Upper lobe of left lung (tissue), 6 donors: ENCODE measurements around the gene KRT8. TPM values are rescaled to one million over a fixed set of nuclear protein-coding genes. Genes with fewer than 3 reads are reported as not detected.
"Not testable (repeated sequence)": the region's sequence is repeated elsewhere in the genome, so short reads cannot be mapped to it uniquely, and the experiment has no call there.

Source experiments
- ATAC-seq, 2 donors: fragments of 200-7000 bp; cut with Tn5 transposase; one replicate each; pipeline ENCODE4 v1.9.1; 2022; ENCODE audit warnings: mild to moderate bottlenecking in 2 of 2, moderate library complexity in 2 of 2; ENCODE audit not compliant: low FRiP score in 2 of 2
- DNase-seq, 2 donors: peaks; one replicate each; pipeline ENCODE4 v3.0.0-alpha.2; 2019 to 2020
- H3K27ac ChIP-seq, 4 donors: fragments of 200-600 bp; sonication (generic); one replicate each; pipeline ENCODE4 v1.5.1; 2016 to 2019
- H3K27me3 ChIP-seq, 4 donors: fragments of 200-600 bp; sonication (generic); one replicate each; pipeline ENCODE4 v1.5.1; 2017 to 2019
- H3K36me3 ChIP-seq, 4 donors: fragments of 200-600 bp; sonication (generic); one replicate each; pipeline ENCODE4 v1.5.1; 2016 to 2019
- H3K4me1 ChIP-seq, 4 donors: fragments of 200-600 bp; sonication (generic); one replicate each; pipeline ENCODE4 v1.5.1; 2018 to 2019
- H3K4me3 ChIP-seq, 4 donors: fragments of 200-600 bp; sonication (generic); one replicate each; pipeline ENCODE4 v1.5.1; 2017 to 2019; ENCODE audit warnings: mild to moderate bottlenecking in 2 of 4, moderate library complexity in 1 of 4
- H3K9me3 ChIP-seq, 4 donors: fragments of 200-600 bp; sonication (generic); one replicate each; pipeline ENCODE4 v1.5.1; 2018 to 2019
- EP300 ChIP-seq, 4 donors: sonication (generic); formaldehyde crosslinking; IDR thresholded peaks; one replicate each; pipeline ENCODE4 v1.5.1; 2017; ENCODE audit warnings: antibody characterized with exemption in 4 of 4, control low read depth in 2 of 4
- POLR2A ChIP-seq, 4 donors: fragments of 450-650 bp; IDR thresholded peaks; one replicate each; pipeline ENCODE4 v1.5.1; 2016 to 2017; ENCODE audit warnings: antibody characterized with exemption in 4 of 4, mild to moderate bottlenecking in 2 of 4
- POLR2AphosphoS5 ChIP-seq, 2 donors: sonication (generic); formaldehyde crosslinking; IDR thresholded peaks; one replicate each; pipeline ENCODE4 v1.5.1; 2017; ENCODE audit warnings: antibody characterized with exemption in 2 of 2
- WGBS, 2 donors: methylation state at CpG; one replicate each; pipeline ENCODE4 v1.1.5; 2017 to 2018; 5-methylcytosine and 5-hydroxymethylcytosine counted together
- total RNA-seq, 6 donors: library from RNA; depleted of rRNA in 4 of 6; stranded (reverse); fragments of >200 nt in 4 of 6; gene quantifications; one replicate each; pipeline versions ENCODE4 v1.1.0 to v1.2.1, GENCODE V29; 2016 to 2021
- TF ChIP-seq, protein P1 (sequence below), 6 experiments: fragments of 450-650 bp in 4 of 6; fragments of 200-600 bp in 2 of 6; sonication (generic) in 2 of 6; IDR thresholded peaks; one replicate each; pipeline ENCODE4 v1.5.1; 2016 to 2019; ENCODE audit warnings: antibody characterized with exemption in 6 of 6
- donor health status: DM: no; HTN: no; CAD: no; lungs with moderate emphysema.
- donor health status: DM: no; HTN: yes; CAD: no; lungs with severe emphysema.

Gene KRT8
- total RNA-seq, 6 donors from 2014 or later = 90.1 to 1,458 (median 358) TPM

DNA sequence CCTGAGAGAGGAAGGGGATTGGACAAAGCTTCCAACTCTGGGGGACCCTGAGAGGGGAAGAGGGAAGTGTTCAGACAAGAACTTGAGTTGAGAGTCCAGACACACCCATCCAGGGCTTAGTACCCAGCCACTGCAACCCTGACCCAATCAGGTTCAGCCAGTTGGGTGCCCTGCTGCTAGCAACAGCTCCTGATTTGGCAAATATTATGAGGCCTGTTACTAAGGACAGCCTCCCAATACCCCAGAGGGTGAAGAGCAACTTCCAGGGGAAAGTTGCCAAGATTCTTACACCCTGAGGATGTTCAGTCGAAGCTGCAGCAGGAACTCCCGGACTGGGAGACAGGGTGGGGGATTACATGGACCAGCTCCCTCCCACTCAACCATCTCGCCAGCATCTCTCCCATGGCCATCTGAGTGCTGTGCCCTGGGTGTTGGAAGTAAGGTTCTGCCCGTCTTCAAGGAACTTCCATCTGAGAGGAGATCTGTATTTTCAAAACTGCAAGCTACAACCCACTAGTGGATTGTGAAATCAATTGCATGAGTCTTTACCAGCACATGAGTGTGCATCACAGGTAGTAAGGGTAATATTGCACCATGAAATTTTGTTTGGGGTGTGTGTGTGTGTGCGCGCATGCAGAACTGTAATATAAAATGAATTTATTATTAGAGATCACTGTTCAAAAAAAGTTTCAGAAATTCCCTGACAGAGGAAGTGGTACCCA, 44.6 kb downstream of the KRT8 start:
- Histone ChIP-seq H3K27ac (no peak overlapping the region), H3K27me3 (no peaks in the 10 kb centered on the region), H3K4me3 (no peak overlapping the region), H3K9me3 (no peaks in the 10 kb centered on the region), H3K4me1 (peaks cover 0 to 7% (median 3%) of the 10 kb centered on the region in 4 donors), H3K36me3 (no peaks in the 10 kb centered on the region)
- peak in 1 of 2 donors; percentile 36 for DNase-seq
- TF ChIP-seq POLR2A (IDR thresholded peaks at IDR 0.05) = no peak
- no peak for TF ChIP-seq POLR2AphosphoS5 (IDR thresholded peaks at IDR 0.05)
- no peak for TF ChIP-seq EP300 (IDR thresholded peaks at IDR 0.05)
- TF ChIP-seq, protein P1, sequence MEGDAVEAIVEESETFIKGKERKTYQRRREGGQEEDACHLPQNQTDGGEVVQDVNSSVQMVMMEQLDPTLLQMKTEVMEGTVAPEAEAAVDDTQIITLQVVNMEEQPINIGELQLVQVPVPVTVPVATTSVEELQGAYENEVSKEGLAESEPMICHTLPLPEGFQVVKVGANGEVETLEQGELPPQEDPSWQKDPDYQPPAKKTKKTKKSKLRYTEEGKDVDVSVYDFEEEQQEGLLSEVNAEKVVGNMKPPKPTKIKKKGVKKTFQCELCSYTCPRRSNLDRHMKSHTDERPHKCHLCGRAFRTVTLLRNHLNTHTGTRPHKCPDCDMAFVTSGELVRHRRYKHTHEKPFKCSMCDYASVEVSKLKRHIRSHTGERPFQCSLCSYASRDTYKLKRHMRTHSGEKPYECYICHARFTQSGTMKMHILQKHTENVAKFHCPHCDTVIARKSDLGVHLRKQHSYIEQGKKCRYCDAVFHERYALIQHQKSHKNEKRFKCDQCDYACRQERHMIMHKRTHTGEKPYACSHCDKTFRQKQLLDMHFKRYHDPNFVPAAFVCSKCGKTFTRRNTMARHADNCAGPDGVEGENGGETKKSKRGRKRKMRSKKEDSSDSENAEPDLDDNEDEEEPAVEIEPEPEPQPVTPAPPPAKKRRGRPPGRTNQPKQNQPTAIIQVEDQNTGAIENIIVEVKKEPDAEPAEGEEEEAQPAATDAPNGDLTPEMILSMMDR (IDR thresholded peaks at IDR 0.05) = no peak
- 61 to 68% methylated on average over 3 to 6 of the region's 6 CpGs for WGBS, 2 donors
- peak; percentile 63 to 80 for ATAC-seq

DNA sequence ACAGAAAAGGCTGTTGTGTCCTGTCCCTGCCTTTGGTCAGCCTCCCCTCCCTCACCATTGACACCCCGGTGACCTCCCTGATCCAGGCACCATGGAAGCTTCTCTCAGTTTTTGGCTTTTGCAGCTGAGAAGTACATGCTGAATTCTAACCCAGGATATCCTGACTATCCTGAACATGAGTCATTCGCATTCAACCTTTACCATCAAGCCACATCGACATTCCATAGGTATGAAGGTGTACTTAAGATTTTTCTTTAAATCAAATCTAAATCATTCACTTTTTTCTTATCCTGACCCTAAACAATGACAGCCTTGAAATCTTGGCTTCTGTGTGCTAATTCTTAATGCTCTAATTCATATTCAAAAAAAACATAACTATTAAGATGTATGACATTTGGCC, 47.4 kb downstream of the KRT8 start:
- peaks cover 0 to 3% (median 0%) of the 10 kb centered on the region in 4 donors for H3K9me3 ChIP-seq
- no peak overlapping the region for H3K27ac ChIP-seq
- 90 to 94% methylated on average over 3 of the region's 3 CpGs for WGBS, 2 donors
- no peak for ATAC-seq
- H3K4me3 ChIP-seq = no peak overlapping the region
- no peaks in the 10 kb centered on the region for H3K36me3 ChIP-seq
- TF ChIP-seq EP300 (IDR thresholded peaks at IDR 0.05) (no peak), POLR2A (IDR thresholded peaks at IDR 0.05) (no peak), POLR2AphosphoS5 (IDR thresholded peaks at IDR 0.05) (no peak)
- TF ChIP-seq, protein P1 (IDR thresholded peaks at IDR 0.05) = no peak
- no peak for DNase-seq
- H3K4me1 ChIP-seq = peaks cover 0 to 7% (median 3%) of the 10 kb centered on the region in 4 donors
- no peaks in the 10 kb centered on the region for H3K27me3 ChIP-seq

DNA sequence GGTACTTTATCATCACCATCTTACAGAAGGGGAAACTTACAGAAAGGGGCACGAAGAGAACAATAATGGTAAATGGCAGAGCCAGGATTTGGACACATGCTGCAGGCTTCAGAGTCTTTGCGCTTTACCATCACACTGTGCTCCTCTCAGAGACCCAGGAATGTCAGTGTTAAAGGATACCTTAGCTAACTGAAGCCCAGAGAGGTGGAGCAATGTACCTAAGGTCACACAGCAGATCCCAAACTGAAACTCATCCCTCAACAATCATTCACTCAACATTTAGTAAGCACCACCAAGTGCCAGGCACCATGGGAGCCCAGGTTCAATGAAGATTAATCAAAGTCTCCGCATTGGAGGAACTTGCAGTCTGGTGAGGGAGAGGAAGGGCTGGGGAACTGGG, 48.1 kb downstream of the KRT8 start:
- Histone ChIP-seq H3K4me1 (peaks cover 0 to 7% (median 3%) of the 10 kb centered on the region in 4 donors), H3K27me3 (no peaks in the 10 kb centered on the region), H3K9me3 (peaks cover 0 to 3% (median 0%) of the 10 kb centered on the region in 4 donors), H3K4me3 (no peak overlapping the region), H3K36me3 (no peaks in the 10 kb centered on the region), H3K27ac (no peak overlapping the region)
- no peak for ATAC-seq
- DNase-seq = no peak
- WGBS, 2 donors = 80 to 87% methylated on average over 3 of the region's 3 CpGs
- TF ChIP-seq POLR2A (IDR thresholded peaks at IDR 0.05) (no peak), EP300 (IDR thresholded peaks at IDR 0.05) (no peak), POLR2AphosphoS5 (IDR thresholded peaks at IDR 0.05) (no peak)
- TF ChIP-seq, protein P1 (IDR thresholded peaks at IDR 0.05) = no peak

DNA sequence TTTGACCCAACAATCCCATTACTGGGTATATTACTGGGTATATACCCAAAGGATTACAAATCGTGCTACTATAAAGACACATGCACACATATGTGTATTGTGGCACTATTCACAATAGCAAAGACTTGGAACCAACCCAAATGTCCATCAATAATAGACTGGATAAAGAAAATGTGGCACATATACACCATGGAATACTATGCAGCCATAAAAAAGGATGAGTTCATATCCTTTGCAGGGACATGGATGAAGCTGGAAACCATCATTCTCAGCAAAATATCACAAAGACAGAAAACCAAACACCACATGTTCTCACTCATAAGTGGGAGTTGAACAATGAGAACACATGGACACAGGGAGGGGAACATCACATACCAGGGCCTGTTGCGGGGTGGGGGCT, 48.8 kb downstream of the KRT8 start:
- DNase-seq, ATAC-seq, H3K9me3 ChIP-seq, H3K36me3 ChIP-seq, H3K4me1 ChIP-seq, H3K4me3 ChIP-seq, H3K27ac ChIP-seq, H3K27me3 ChIP-seq: not testable (repeated sequence)
- 66 to 98% methylated on average over 2 of the region's 2 CpGs for WGBS, 2 donors

DNA sequence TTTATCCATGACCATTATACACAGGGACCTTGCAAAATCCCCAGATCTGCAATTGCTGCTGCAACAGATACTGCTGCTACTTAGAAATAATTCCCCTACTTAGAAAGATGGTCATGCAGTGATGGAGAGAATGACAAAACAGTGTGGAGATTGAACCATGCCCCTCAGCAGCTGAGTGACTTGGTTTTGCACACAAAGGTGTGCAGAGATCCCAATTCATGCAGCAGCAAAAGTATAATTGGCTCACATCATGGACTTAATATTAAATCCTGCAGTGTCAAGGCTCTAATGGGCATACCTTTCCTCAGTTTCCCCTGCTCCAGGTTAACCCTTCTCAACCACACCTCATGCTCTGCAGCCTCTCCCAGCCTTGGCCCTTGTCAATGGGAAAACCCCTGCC, 53.1 kb downstream of the KRT8 start:
- no peak for TF ChIP-seq EP300 (IDR thresholded peaks at IDR 0.05)
- TF ChIP-seq, protein P1 (IDR thresholded peaks at IDR 0.05) = no peak
- no peak for TF ChIP-seq POLR2A (IDR thresholded peaks at IDR 0.05)
- TF ChIP-seq POLR2AphosphoS5 (IDR thresholded peaks at IDR 0.05) = no peak
- peaks cover 0 to 3% (median 0%) of the 10 kb centered on the region in 4 donors for H3K9me3 ChIP-seq
- DNase-seq (no peak), ATAC-seq (no peak)
- H3K27me3 ChIP-seq = no peaks in the 10 kb centered on the region
- H3K36me3 ChIP-seq = no peaks in the 10 kb centered on the region
- peaks cover 0 to 8% (median 0%) of the 10 kb centered on the region in 4 donors for H3K4me1 ChIP-seq
- no peak overlapping the region for H3K27ac ChIP-seq
- no peak overlapping the region for H3K4me3 ChIP-seq
